Adrenal gland (tissue), 12 donors: ENCODE data around the gene ARHGAP23. TPM values are rescaled to one million over a fixed set of nuclear protein-coding genes. Genes with fewer than 3 reads are reported as not detected.
A peak's percentile ranks its signal among the peaks of the same experiment; 100 is the strongest.
"Not testable (repeated sequence)": the region's sequence is repeated elsewhere in the genome, so short reads cannot be mapped to it uniquely, and the experiment has no call there.

Source experiments
- DNase-seq, 7 donors: peaks; one replicate each; pipeline ENCODE4 v3.0.0-alpha.2; 2019 to 2020
- H3K27ac ChIP-seq, 5 donors: fragments of 200-600 bp; sonication (generic) in 4 of 5; 1 replicate in 3 of 5; 2 replicates in 2 of 5; pipeline versions ENCODE4 v1.5.1 to v1.8.0; 2016 to 2020; ENCODE audit warnings: mild to moderate bottlenecking in 1 of 5
- H3K27me3 ChIP-seq: fragments of 200-600 bp; 2 replicates; pipeline ENCODE4 v1.8.0; 2021
- H3K36me3 ChIP-seq, 2 donors: fragments of 200-600 bp; replicated peaks in 1 of 2; 1 replicate in 1 of 2; 2 replicates in 1 of 2; pipeline versions ENCODE4 v1.5.1 to v1.8.0; 2018 to 2022
- H3K4me1 ChIP-seq, 2 donors: fragments of 200-600 bp; replicated peaks in 1 of 2; 1 replicate in 1 of 2; 2 replicates in 1 of 2; pipeline versions ENCODE4 v1.5.1 to v1.8.0; 2018 to 2021
- H3K4me3 ChIP-seq, 4 donors: fragments of 200-600 bp; sonication (generic) in 3 of 4; one replicate each; pipeline ENCODE4 v1.5.1; 2016 to 2018
- H3K9me3 ChIP-seq, 3 donors: fragments of 200-600 bp; sonication (generic) in 1 of 3; replicated peaks in 1 of 3; 1 replicate in 2 of 3; 2 replicates in 1 of 3; pipeline versions ENCODE4 v1.5.1 to v1.8.0; 2016 to 2021
- POLR2A ChIP-seq, 2 donors: fragments of 450-650 bp; IDR thresholded peaks; one replicate each; pipeline ENCODE4 v1.6.1; 2017; ENCODE audit warnings: antibody characterized with exemption in 2 of 2, mild to moderate bottlenecking in 2 of 2, moderate library complexity in 1 of 2
- WGBS, 4 donors: extraction: QIAGEN DNeasy Blood & Tissue Kit in 2 of 4; methylation state at CpG; one replicate each; pipeline versions ENCODE4 v1.1.5 to v1.1.7; 2013 to 2017; 5-methylcytosine and 5-hydroxymethylcytosine counted together
- intact Hi-C, 2 donors: fragments of 100-400 bp; cut with DNase I; formaldehyde crosslinking; loops; one replicate each; pipeline versions ENCODE4 v1.14.1 to v1.15.0; 2022 to 2023
- polyA plus RNA-seq, 3 donors: library from polyadenylated mRNA; stranded (reverse); fragments of 200-250 nt in 2 of 3; fragments of 350-450 nt in 1 of 3; fragmentation: Illumina TruSeq in 1 of 3; extraction: RNeasy Lipid Tissue Mini Kit (QIAGEN cat#74804) in 1 of 3; gene quantifications; one replicate each; pipeline ENCODE4 v1.2.3, GENCODE V29; 2013 to 2014
- total RNA-seq, 9 donors: library from RNA; depleted of rRNA in 4 of 9; stranded (reverse); fragments of >200 nt in 4 of 9; fragments of 120-200 nt in 1 of 9; fragmentation: NEBNext Ultra II Directional in 1 of 9; extraction: Animal tissue kit (Norgen Biotek cat#: 25700) in 1 of 9; gene quantifications; one replicate each; pipeline versions ENCODE4 v1.1.0 to v1.2.4, GENCODE V29; 2013 to 2023
- TF ChIP-seq, protein P1 (sequence below), 6 experiments: fragments of 450-650 bp in 4 of 6; fragments of 200-600 bp in 2 of 6; sonication (generic) in 1 of 6; IDR thresholded peaks; 1 replicate in 5 of 6; 2 replicates in 1 of 6; pipeline versions ENCODE4 v1.5.1 to v1.8.0; 2016 to 2021; ENCODE audit warnings: antibody characterized with exemption in 6 of 6, mild to moderate bottlenecking in 2 of 6, moderate library complexity in 1 of 6
- donor health status: healthy with polysubstance abuse.
- donor health status: Bipolar disorder and iron deficiency.
- donor health status: DM: yes; HTN: yes; CAD: no.
- donor health status: DM: no; HTN: no; CAD: no.
- donor health status: DM: no; HTN: no; CAD: no.
- donor health status: DM: yes; HTN: yes; CAD: no.

Gene ARHGAP23
- total and polyA plus RNA-seq, 12 donors = 4.4 to 71.9 (median 26.4) TPM

DNA sequence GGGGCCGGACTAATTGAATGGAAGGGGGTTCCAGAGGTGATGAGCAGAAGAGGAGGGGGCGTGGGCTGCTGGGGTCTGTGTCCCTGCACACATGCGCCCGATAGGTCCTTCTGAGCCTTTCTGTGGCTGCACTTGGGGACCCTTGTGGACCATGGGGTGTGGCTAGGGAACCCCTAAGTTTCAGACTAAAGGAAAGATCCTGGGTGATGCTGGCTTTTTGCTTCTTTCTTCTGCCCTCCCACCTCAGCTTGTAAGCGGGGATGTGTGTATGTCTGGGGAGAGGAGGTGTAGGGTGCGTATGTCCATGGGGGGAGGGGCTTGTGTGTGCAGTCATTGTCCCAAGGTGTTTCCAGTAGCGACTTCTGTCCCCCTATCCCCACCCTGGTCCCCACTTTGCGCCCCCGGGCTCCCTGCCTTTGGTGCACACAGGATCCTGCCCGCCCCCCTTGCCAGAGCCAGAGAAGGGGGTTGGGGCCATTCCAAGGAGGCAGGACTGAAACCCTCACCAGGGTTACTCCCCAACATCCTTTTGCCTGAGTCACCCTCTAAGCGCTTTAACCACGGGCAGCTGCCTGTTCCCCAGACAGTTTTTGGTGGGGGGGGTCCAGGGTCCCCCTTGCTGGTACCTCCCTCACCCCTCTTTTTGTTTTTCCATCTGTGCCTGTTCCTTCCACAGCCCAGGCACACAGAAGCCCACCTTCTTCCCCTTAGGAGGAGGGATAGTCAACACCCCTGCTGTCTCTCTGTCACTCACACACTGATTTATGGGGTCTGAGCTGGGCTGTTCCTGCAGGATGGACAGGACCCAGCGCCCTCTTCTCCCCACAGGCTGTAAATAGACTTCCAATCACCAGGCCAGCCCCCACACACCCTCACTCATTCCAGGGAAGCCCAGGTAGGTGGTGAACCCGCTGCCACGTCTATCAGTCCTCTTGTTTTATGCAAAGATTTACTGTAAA lies 83.2 kb downstream of the ARHGAP23 start:
- no peak for TF ChIP-seq POLR2A (IDR thresholded peaks at IDR 0.05)
- TF ChIP-seq, protein P1, sequence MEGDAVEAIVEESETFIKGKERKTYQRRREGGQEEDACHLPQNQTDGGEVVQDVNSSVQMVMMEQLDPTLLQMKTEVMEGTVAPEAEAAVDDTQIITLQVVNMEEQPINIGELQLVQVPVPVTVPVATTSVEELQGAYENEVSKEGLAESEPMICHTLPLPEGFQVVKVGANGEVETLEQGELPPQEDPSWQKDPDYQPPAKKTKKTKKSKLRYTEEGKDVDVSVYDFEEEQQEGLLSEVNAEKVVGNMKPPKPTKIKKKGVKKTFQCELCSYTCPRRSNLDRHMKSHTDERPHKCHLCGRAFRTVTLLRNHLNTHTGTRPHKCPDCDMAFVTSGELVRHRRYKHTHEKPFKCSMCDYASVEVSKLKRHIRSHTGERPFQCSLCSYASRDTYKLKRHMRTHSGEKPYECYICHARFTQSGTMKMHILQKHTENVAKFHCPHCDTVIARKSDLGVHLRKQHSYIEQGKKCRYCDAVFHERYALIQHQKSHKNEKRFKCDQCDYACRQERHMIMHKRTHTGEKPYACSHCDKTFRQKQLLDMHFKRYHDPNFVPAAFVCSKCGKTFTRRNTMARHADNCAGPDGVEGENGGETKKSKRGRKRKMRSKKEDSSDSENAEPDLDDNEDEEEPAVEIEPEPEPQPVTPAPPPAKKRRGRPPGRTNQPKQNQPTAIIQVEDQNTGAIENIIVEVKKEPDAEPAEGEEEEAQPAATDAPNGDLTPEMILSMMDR (IDR thresholded peaks at IDR 0.05) = no peak
- H3K4me3 ChIP-seq = no peak overlapping the region

DNA sequence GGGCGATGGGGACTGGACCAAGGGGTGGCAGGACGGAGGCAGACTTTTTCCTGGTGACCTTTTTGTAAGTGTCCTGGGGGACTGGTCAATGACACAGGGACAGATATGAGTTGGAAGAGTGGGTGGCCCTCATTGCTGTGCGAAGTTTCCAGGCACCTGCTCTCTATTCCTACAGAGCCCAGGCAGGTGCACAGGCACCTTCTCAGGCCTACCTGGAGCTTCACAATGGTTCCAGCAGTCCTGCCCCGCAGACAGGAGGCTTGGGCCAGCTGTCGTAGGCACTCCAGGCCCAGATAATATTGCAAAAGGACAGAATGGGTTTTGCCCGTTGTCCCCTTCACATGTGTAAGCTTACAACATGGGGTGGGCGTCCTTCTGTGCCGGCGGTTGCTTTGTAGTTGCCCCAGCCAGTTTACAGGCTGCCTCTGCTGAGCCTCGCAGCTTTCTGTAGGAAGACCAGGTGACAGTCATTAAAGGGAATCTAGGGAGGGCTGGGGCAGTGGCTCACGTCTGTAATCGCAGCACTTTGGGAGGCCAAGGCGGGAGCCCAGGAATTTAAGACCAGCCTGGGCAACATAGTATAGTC lies 84.3 kb downstream of the ARHGAP23 start:
- DNase-seq = peak in 1 of 7 donors; percentile 10
- Histone ChIP-seq H3K9me3 (no peaks in the 10 kb centered on the region), H3K36me3 (no peaks in the 10 kb centered on the region), H3K4me1 (peaks cover 0 to 13% of the 10 kb centered on the region in 2 donors), H3K4me3 (no peak overlapping the region), H3K27me3 (no peaks in the 10 kb centered on the region), H3K27ac (no peak overlapping the region)
- intact Hi-C loops = no loop called here
- TF ChIP-seq, protein P1 (IDR thresholded peaks at IDR 0.05) = no peak
- TF ChIP-seq POLR2A (IDR thresholded peaks at IDR 0.05) = no peak
- whole genome bisulfite sequencing, 4 donors = 70 to 90% (median 78%) methylated on average over 8 to 13 of the region's 13 CpGs

More for the DNA sequence above, 83.2 kb downstream of the ARHGAP23 start:
- Histone ChIP-seq H3K9me3 (no peaks in the 10 kb centered on the region), H3K4me1 (peaks cover 0 to 13% of the 10 kb centered on the region in 2 donors), H3K27me3 (no peaks in the 10 kb centered on the region), H3K27ac (no peak overlapping the region), H3K36me3 (peaks cover 0 to 3% of the 10 kb centered on the region in 2 donors)
- intact Hi-C loops = no loop called here
- WGBS, 4 donors = 60 to 71% (median 69%) methylated on average over 14 to 15 of the region's 15 CpGs
- DNase-seq = peak in 1 of 7 donors; percentile 16

DNA sequence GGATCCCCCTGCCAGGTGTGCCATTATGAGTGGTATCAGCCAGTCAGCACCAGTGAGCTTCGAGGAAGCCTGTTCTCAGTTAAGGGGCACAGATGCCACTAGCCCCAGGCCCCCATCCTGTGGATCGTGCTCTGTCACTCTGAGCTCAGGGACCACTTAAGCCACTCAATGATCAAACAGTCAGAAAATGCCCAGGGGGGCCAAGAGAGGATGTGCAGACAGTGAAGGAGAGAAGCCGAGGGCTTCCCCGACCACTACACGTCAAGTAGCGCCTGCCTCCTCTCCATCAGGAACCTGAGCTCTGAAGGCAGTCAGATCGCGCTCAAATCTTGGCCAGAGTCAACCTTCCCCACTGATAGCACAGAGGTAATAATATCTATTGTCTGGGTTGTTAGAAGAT lies 98.3 kb downstream of the ARHGAP23 start:
- H3K36me3 ChIP-seq, intact Hi-C loops, H3K9me3 ChIP-seq, DNase-seq, H3K27ac ChIP-seq, H3K4me3 ChIP-seq, H3K4me1 ChIP-seq, H3K27me3 ChIP-seq: not testable (repeated sequence)
- WGBS, 4 donors = 69 to 75% (median 71%) methylated on average over 4 to 8 of the region's 8 CpGs

DNA sequence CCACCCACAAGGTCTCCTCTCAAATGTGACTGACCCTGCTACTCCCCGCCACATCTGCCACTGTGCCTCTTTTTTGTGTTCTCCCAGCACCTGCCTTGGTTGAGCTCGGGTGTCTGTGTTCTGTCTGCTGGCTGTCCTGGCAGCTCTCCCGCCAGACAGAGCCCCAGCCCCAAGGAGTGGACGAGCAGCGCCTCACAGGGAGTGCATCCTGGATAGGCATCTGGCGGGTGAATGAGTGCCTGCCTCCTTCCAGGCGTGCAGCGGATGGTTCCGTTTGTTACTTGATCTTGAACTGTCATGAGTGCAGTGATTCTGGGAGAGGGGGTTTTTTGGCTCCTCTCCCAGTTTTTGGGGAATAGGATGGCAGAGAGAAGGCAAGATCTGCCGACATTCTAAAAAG lies 99.9 kb downstream of the ARHGAP23 start:
- H3K4me1 ChIP-seq, H3K36me3 ChIP-seq, H3K27ac ChIP-seq, H3K27me3 ChIP-seq, H3K9me3 ChIP-seq, intact Hi-C loops, DNase-seq, H3K4me3 ChIP-seq: not testable (repeated sequence)
- 21 to 28% (median 24%) methylated on average over 10 of the region's 10 CpGs for WGBS, 4 donors

DNA sequence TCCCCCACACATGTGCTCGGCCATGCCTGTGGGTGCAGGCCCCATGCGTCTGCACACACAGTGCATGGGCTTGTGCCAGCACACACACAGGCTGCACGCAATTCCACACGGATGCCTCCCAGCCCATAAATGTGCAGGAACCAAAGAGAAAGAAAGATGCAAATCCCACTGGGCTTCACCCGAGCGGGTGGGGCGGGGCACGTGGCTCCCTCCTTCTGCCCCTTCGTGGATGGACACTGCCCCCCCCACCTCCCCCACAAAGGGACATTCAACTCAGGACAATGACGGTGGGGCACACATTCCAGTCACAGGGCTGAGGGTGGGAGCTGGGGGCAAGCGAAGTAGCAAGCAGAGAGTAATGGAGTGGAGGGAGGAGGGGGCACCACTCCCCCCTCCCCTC lies 102.6 kb downstream of the ARHGAP23 start:
- DNase-seq, H3K4me3 ChIP-seq, H3K27me3 ChIP-seq, H3K36me3 ChIP-seq, H3K4me1 ChIP-seq, intact Hi-C loops, H3K27ac ChIP-seq, H3K9me3 ChIP-seq: not testable (repeated sequence)
- WGBS, 4 donors = 35 to 56% (median 43%) methylated on average over 3 to 10 of the region's 11 CpGs

DNA sequence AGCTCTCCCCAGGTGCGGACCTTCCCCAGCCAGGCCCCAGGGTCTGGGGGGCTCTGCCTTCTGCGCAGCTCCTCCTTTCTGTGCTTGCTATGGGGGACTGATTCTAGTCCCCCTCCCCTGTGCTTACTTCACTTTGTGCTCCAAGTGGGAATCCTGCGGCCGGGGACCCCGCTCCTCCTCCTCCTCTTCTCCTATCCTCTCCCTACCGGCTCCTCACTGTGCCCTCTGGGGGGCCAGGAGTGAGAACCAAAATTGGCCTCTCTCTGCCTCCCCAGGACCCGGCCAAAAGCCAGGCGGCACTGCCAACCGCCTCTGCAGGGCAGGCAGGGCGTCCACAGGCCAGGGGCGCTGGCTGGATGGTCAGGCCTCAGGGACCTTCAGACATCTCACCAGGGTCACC lies 103.5 kb downstream of the ARHGAP23 start:
- H3K4me1 ChIP-seq, DNase-seq, H3K36me3 ChIP-seq, H3K27ac ChIP-seq, H3K4me3 ChIP-seq, H3K9me3 ChIP-seq, intact Hi-C loops: not testable (repeated sequence)
- 67 to 90% (median 83%) methylated on average over 5 to 10 of the region's 11 CpGs for WGBS, 4 donors
- H3K27me3 ChIP-seq = peaks cover 12% of the 10 kb centered on the region
